Loucy (cell line): ENCODE measurements around the gene NFKB1.

Experiments used
- EZH2phosphoT487 ChIP-seq: fragments of 200-600 bp; IDR thresholded peaks from 2 replicates; pipeline ENCODE4 v1.6.1; 2018; ENCODE audit warnings: antibody characterized with exemption, mild to moderate bottlenecking, moderate library complexity, borderline replicate concordance
- TF ChIP-seq, protein P1 (sequence below): fragments of 200-600 bp; sonication (generic); conservative IDR thresholded peaks from 2 replicates; pipeline ENCODE4 v1.5.1; 2014; ENCODE audit warnings: mild to moderate bottlenecking, antibody characterized with exemption, low read length

DNA sequence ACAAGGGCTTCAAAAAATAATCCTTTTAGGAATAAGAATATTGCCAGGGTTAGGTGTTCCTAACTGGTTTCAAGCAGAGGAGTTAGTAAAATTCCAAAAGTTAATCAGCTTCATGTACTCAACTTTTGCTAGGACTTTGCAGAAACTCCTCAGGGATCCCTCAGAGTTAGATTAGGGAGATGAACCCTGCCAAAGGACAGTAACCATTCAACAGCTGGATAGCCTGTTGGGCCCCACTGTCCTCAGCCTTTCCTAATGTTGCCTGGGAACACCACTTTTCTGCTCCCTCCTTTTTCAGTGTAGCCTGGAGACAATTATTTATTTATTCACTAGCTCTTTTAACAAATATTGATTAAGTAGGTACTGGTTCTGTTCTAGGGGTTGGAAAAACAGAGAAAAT is 53.8 kb downstream of the NFKB1 start:
- TF ChIP-seq, protein P1, sequence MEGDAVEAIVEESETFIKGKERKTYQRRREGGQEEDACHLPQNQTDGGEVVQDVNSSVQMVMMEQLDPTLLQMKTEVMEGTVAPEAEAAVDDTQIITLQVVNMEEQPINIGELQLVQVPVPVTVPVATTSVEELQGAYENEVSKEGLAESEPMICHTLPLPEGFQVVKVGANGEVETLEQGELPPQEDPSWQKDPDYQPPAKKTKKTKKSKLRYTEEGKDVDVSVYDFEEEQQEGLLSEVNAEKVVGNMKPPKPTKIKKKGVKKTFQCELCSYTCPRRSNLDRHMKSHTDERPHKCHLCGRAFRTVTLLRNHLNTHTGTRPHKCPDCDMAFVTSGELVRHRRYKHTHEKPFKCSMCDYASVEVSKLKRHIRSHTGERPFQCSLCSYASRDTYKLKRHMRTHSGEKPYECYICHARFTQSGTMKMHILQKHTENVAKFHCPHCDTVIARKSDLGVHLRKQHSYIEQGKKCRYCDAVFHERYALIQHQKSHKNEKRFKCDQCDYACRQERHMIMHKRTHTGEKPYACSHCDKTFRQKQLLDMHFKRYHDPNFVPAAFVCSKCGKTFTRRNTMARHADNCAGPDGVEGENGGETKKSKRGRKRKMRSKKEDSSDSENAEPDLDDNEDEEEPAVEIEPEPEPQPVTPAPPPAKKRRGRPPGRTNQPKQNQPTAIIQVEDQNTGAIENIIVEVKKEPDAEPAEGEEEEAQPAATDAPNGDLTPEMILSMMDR = no peak
- no peak for TF ChIP-seq EZH2phosphoT487
